Activated CD4-positive, alpha-beta T cell treated with anti-CD3 and anti-CD28 coated beads, Interleukin-2, amount 50 U/mL, for 4 hours (primary cell): ENCODE data around the gene MORN5.

Experiments
- DNase-seq, 2 experiments: peaks; one replicate each; pipeline ENCODE4 v3.0.0-alpha.2; 2020

Gene MORN5

GRCh38 chr9:122125158-122125508, 34.6 kb upstream of the MORN5 start:
- peak; percentile 75 for DNase-seq

- DNase-seq = no peak
These were observed 34.0 kb upstream of the MORN5 start for GRCh38 chr9:122125509-122126330.

DNA sequence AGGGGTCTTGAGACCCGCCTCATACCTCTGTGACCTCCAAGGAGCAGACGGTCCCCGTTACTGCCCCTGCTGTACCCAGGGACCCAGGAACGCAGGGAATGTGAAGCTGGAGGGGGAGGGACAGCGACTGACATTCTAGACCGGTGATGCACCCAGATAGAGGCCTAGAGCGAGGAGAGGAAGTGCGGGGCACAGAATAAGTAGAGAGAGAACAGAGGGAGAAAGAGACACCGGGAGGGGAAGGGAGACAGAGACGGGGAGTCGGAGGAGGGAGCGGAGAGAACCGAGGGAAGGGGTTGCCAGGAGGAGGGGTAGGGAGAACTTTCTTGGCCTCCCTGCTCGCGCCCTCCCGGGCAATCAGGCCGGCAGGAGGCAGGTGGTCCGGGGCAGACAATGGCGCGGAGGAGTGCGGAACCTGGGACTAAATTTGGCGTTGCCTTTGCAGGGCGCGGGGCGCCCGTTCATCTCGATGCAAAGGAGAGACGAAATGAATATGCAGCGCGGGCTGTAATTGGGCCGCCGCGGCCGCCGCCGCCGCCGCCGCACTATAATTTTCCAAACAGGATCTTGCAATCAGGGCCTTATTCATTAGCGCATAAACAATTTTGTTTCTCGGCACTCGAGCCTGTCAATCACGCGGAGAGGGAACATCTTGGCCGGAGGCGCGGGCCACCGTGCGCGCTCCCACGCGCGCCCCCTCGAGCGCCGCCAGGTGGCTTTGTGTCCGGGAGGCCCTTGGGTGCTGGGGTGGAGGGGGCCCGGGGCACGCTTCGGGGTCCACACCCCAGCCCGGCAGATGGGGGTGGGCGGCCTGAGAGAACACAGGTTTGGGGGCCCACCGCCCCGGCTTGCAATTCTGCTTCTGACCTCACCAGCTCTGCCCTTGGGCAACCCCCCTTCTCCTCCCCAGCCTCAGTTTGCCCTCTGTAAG, 33.1 kb upstream of the MORN5 start:
- no peak for DNase-seq

GRCh38 chr9:122127396-122127798, 32.3 kb upstream of the MORN5 start:
- peak in 1 of 2 experiments; percentile 20 for DNase-seq

- no peak for DNase-seq
These were observed 31.4 kb upstream of the MORN5 start for GRCh38 chr9:122128007-122128968.

GRCh38 chr9:122128969-122129343, 30.8 kb upstream of the MORN5 start:
- no peak for DNase-seq

GRCh38 chr9:122129969-122130368, 29.7 kb upstream of the MORN5 start:
- no peak for DNase-seq

DNA sequence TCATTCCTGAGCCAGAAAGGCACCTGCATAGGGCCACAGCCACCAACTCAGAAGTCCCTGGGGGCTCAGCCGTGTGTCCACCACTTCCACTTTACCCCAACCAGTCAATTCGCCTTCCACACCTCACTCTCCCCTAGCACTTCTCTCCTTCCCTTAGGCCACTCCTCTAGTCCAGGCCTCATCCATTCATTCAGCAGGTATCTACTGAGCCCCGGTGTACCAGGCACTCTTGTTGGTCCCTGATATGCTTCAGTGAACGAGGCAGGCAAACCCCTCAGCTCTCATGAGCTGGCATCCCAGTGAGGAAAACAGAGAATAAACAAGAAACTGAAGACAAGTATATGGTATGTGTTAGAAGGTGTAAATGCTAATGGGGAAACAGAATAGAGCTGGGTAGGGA, 28.9 kb upstream of the MORN5 start:
- no peak for DNase-seq

DNA sequence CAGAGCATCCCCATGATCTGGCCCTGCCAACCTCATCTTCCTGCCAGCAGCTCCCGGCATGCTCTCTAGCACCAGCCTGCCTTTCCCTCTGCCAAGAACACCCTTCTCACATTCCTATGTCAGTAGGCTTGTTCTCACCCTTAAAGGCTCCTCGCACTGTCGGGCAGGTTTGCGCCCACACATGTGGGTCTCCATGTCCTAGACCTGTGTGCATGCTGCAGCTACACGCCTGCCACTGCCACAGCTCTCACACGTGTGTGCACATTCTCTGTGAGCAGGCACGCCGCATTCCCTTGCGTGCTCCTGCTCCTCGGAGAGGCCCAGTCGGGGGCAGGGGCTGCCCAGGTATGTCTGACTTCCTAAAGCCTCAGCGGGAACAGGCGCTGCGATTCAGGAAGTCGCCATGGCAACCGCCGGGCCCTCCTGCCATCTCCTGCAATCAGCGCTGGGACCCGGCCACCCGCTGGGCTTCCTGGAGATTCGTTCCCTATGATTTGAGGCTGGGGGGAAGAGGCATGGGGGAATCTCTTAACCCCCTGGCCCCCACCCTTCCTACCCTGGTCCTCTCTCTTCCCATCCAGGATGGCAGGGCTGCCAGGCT, 28.2 kb upstream of the MORN5 start:
- DNase-seq = no peak

GRCh38 chr9:122132539-122132938, 27.2 kb upstream of the MORN5 start:
- DNase-seq = no peak

- no peak for DNase-seq
These were observed 26.3 kb upstream of the MORN5 start for GRCh38 chr9:122133263-122133983.

- no peak for DNase-seq
These were observed 25.6 kb upstream of the MORN5 start for GRCh38 chr9:122133984-122134535.

DNA sequence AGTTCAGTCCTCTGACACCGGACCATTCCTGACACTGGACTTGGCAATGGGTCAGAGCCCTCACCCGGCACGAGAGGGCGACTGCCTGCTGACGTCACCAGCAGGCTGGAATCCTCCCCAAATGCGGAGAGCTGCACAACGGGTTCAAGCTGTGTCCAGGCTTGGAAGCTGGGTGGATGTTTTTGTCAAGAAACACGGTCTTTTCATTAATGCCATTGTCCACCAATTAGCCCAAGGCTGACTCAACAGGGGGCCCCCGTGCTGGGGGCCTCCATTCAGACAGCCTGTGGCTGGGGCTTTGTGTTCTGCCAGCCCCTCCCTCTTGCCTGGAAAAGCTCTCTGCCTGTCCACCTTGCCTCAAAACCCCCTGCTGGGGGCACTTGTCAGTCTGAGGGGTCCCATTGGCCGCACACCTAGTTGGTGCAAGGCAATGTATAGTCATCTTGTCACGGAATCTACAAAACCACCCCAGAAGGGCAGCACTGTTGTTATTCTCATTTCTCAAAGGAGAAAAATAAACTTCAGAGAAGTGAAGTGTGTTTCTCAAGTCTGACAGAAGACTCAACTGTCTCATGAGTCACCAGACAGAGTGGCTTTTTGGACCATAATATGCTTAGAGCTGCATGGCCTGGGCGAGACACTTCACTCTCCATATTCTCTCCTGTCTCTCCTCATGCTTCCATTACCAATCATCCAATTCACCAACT, 24.7 kb upstream of the MORN5 start:
- no peak for DNase-seq

DNA sequence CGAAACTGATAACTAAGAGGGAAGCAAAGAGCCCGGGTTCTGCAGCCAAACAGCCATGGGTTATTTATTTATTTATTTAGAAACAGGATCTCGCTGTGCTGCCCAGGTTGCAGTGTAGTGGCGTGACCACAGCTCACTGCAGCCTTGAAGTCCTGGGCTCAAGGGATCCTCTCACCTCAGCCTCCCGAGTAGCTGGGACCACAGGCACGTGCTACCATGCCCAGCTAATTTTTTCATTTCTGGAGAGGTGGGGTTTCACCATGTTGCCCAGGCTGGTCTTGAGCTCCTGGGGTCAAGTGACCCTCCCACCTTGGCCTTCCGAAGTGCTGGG, 24.2 kb upstream of the MORN5 start:
- no peak for DNase-seq

GRCh38 chr9:122138560-122139268, 21.0 kb upstream of the MORN5 start:
- DNase-seq = no peak

DNA sequence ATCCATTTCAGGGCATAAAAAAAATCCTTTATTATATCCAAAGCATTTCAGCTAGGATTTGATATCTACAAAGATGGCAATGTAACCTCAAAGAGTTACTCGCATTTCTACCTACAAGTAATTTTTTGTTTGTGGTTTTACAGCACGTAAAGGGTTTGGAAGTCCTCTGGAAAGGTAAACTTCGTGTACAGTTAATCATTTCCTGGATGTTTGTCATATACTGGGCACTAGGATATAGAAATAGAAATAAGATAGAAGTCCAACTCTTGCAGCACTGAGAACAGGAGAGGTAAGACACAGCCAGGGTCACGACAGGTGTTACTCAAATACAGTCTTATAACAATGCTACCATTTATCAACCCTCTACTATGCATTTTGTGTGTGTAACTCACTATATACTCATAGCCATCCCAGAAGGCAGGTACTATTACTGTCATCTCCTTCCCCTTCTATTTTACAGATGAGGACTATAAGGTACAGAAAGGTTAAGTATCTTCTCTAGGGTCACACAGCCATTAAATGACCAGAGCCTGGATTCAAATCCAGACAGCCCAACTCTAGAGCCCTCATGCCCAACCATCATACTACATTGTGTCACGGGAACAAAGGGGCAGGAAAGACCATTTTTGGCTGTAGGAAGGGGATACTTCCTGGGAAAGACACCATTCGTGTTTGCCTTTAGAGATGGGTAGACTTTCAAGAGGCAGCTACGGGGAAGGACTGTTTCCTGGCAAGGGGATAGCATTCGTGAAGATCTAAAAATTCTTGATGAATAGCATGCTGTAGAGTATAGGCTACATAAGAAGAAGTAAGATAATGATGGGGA, 19.1 kb upstream of the MORN5 start:
- DNase-seq = no peak

GRCh38 chr9:122141671-122142070, 18.0 kb upstream of the MORN5 start:
- no peak for DNase-seq

DNA sequence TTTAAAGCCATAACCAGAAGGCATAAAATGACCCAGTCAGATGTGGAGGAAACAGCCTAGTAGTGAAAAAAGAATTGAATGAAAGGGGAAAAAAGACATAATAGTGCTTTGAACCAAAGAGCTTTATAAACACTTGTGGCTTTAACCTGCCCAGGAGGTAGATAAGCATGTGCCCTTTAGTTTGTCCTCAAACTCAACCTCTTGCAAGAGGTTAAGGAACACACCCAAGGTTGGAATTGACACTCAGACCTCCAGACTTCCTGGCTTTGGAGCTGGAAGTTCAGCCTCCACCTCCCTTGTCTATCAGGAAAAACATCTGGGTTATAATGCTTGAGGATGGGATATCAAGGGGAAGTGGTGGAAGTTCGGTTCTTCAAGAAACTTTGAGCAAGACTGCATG, 16.4 kb upstream of the MORN5 start:
- DNase-seq = no peak

DNA sequence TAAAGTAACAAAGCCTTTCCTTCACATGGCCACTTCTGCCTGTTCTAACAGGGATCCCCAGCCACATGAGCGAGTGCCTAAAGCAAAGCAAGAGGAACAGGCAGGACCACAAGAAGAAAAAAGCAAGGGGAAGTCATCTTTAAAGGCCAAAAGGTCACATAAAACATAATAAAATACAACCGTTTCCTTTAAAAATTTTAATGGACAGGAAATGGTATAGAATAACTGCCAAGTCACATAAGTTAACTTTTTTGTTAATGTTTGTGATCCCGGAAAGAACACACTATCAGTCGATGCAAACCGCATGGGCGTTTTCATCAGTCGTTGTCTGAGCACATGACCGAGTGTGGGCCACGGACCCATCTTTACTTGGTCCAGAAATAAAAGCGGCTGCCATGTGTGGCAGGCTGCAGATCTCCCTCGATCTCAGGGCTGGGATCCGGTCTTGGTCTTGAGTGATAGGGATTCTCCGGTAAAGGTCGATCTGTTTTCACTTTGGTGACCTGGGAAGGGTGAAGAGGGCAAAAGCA, 15.8 kb upstream of the MORN5 start:
- no peak for DNase-seq
